Measurements from ENCODE around the gene ACVRL1. TPM values are rescaled to one million over a fixed set of nuclear protein-coding genes. Genes with fewer than 3 reads are reported as not detected.

ACVRL1 gene
- total and polyA plus RNA-seq, 10 of the 15 experiments (the other 5 are each of a cell fraction or from before 2014, with no cell fraction given): not detected

- TF ChIP-seq, protein P1, sequence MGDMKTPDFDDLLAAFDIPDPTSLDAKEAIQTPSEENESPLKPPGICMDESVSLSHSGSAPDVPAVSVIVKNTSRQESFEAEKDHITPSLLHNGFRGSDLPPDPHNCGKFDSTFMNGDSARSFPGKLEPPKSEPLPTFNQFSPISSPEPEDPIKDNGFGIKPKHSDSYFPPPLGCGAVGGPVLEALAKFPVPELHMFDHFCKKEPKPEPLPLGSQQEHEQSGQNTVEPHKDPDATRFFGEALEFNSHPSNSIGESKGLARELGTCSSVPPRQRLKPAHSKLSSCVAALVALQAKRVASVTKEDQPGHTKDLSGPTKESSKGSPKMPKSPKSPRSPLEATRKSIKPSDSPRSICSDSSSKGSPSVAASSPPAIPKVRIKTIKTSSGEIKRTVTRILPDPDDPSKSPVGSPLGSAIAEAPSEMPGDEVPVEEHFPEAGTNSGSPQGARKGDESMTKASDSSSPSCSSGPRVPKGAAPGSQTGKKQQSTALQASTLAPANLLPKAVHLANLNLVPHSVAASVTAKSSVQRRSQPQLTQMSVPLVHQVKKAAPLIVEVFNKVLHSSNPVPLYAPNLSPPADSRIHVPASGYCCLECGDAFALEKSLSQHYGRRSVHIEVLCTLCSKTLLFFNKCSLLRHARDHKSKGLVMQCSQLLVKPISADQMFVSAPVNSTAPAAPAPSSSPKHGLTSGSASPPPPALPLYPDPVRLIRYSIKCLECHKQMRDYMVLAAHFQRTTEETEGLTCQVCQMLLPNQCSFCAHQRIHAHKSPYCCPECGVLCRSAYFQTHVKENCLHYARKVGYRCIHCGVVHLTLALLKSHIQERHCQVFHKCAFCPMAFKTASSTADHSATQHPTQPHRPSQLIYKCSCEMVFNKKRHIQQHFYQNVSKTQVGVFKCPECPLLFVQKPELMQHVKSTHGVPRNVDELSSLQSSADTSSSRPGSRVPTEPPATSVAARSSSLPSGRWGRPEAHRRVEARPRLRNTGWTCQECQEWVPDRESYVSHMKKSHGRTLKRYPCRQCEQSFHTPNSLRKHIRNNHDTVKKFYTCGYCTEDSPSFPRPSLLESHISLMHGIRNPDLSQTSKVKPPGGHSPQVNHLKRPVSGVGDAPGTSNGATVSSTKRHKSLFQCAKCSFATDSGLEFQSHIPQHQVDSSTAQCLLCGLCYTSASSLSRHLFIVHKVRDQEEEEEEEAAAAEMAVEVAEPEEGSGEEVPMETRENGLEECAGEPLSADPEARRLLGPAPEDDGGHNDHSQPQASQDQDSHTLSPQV (IDR thresholded peaks at IDR 0.05): no peak
- TF ChIP-seq HDGF (IDR thresholded peaks at IDR 0.05) (no peak), ZBTB40 (IDR thresholded peaks at IDR 0.05; ENCODE audit: borderline replicate concordance) (no peak), POLR2AphosphoS2 (IDR thresholded peaks at IDR 0.05; ENCODE audit: low read depth, low read length) (no peak), EED (IDR thresholded peaks at IDR 0.05; ENCODE audit: low read depth) (no peak; the same call in 1 of the 2 replicates), SP1 (IDR thresholded peaks at IDR 0.05; ENCODE audit: low read depth, low read length) (peak; percentile 60), CBX3 (IDR thresholded peaks at IDR 0.05; ENCODE audit: borderline replicate concordance, low read depth) (no peak), MLLT1 (IDR thresholded peaks at IDR 0.05) (peak; percentile 27; the same call in 1 of the 2 replicates), SRF (IDR thresholded peaks at IDR 0.05; ENCODE audit: low read depth in 2 of 2, low read length in 2 of 2) (peak in 1 of 2 experiments; percentile 20; a peak in 1 of 4 replicates), CREM (IDR thresholded peaks at IDR 0.05; ENCODE audit: low read depth) (peak; percentile 76), HDAC6 (IDR thresholded peaks at IDR 0.05; ENCODE audit: unreplicated experiment) (no peak), LARP7 (IDR thresholded peaks at IDR 0.05) (no peak), YBX1 (IDR thresholded peaks at IDR 0.05) (no peak), ZNF24 (IDR thresholded peaks at IDR 0.05) (no peak), NFXL1 (IDR thresholded peaks at IDR 0.05; ENCODE audit: borderline replicate concordance) (no peak)
- TF ChIP-seq, protein P2, sequence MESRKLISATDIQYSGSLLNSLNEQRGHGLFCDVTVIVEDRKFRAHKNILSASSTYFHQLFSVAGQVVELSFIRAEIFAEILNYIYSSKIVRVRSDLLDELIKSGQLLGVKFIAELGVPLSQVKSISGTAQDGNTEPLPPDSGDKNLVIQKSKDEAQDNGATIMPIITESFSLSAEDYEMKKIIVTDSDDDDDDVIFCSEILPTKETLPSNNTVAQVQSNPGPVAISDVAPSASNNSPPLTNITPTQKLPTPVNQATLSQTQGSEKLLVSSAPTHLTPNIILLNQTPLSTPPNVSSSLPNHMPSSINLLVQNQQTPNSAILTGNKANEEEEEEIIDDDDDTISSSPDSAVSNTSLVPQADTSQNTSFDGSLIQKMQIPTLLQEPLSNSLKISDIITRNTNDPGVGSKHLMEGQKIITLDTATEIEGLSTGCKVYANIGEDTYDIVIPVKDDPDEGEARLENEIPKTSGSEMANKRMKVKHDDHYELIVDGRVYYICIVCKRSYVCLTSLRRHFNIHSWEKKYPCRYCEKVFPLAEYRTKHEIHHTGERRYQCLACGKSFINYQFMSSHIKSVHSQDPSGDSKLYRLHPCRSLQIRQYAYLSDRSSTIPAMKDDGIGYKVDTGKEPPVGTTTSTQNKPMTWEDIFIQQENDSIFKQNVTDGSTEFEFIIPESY (IDR thresholded peaks at IDR 0.05): no peak
- TF ChIP-seq, protein P3, sequence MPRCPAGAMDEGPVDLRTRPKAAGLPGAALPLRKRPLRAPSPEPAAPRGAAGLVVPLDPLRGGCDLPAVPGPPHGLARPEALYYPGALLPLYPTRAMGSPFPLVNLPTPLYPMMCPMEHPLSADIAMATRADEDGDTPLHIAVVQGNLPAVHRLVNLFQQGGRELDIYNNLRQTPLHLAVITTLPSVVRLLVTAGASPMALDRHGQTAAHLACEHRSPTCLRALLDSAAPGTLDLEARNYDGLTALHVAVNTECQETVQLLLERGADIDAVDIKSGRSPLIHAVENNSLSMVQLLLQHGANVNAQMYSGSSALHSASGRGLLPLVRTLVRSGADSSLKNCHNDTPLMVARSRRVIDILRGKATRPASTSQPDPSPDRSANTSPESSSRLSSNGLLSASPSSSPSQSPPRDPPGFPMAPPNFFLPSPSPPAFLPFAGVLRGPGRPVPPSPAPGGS (IDR thresholded peaks at IDR 0.05; ENCODE audit: borderline replicate concordance, insufficient read depth, low read depth, low read length, poor library complexity, severe bottlenecking): no peak
These were observed 63.8 kb downstream of the ACVRL1 start (continued) for GRCh38 chr12:51970904-51971646.

All from GM12878 (cell line).